HepG2 (cell line): ENCODE results near the gene MMP17. TPM values are rescaled to one million over a fixed set of nuclear protein-coding genes. Genes with fewer than 3 reads are reported as not detected.
A peak's percentile ranks its signal among the peaks of the same experiment; 100 is the strongest.

Source experiments
- ATAC-seq: fragments of 200-7000 bp; cut with Tn5 transposase; 3 replicates; pipeline ENCODE4 v1.9.1; 2020; ENCODE audit warnings: mild to moderate bottlenecking, moderate library complexity
- BruUV-seq: library from RNA; stranded (reverse); fragments of 400-500 nt; replicated peaks from 2 replicates; lab custom pipeline; 2021; lab: Mats Ljungman, UMichigan
- CTCF ChIA-PET: fragments of 300-600 bp; formaldehyde crosslinking; extraction: SDS; loops from one replicate; lab custom pipeline; 2021; ENCODE audit warnings: low total read pairs, inconsistent platforms, low intra/inter-chr PET ratio; lab: Yijun Ruan, JAX
- POLR2A ChIA-PET: fragments of 350-600 bp; sonication (Branson Sonifier 250); formaldehyde crosslinking; loops from one replicate; lab custom pipeline; 2020; ENCODE audit warnings: antibody characterized with exemption, inconsistent platforms; lab: Yijun Ruan, JAX
- DNase-seq: peaks from one replicate; pipeline ENCODE4 v3.0.0-alpha.2; 2015; ENCODE audit warnings: low spot score
- FAIRE-seq: peaks from 3 replicates; lab custom pipeline; 2011; peaks lifted over from hg19 to GRCh38; lab: Jason Lieb, UNC
- H2AFZ ChIP-seq: one replicate; pipeline ENCODE4 v1.6.1; 2011; ENCODE audit warnings: low read length, inconsistent platforms
- H3K27ac ChIP-seq: fragments of 300-600 bp; 3 replicates; pipeline ENCODE4 v1.8.0; 2011; ENCODE audit warnings: mixed run types, mild to moderate bottlenecking, mixed read lengths, low read length, inconsistent platforms; ENCODE audit not compliant: insufficient read depth; ENCODE audit errors: extremely low read length
- H3K27me3 ChIP-seq, 2 experiments: fragments of 200-600 bp in 1 of 2; 2 replicates in 1 of 2; 3 replicates in 1 of 2; pipeline versions ENCODE4 v1.6.0 to v1.8.0; 2011; ENCODE audit warnings: low read length in 2 of 2, mild to moderate bottlenecking in 2 of 2, moderate library complexity in 2 of 2, inconsistent platforms in 1 of 2; ENCODE audit not compliant: insufficient read depth in 2 of 2, control insufficient read depth in 1 of 2
- H3K36me3 ChIP-seq, 2 experiments: fragments of 200-600 bp in 1 of 2; replicated peaks in 1 of 2; 2 replicates in 1 of 2; 3 replicates in 1 of 2; pipeline versions ENCODE4 v1.5.1 to v1.8.0; 2011; ENCODE audit warnings: low read length in 2 of 2, inconsistent platforms in 1 of 2; ENCODE audit not compliant: insufficient read depth in 2 of 2, control insufficient read depth in 1 of 2
- H3K4me1 ChIP-seq: 2 replicates; pipeline ENCODE4 v1.5.1; 2012; ENCODE audit warnings: low read length, inconsistent platforms; ENCODE audit not compliant: insufficient read depth
- H3K4me2 ChIP-seq: 2 replicates; pipeline ENCODE4 v1.6.0; 2011; ENCODE audit warnings: low read depth, low read length, inconsistent platforms
- H3K4me3 ChIP-seq, 3 experiments: fragments of 200-600 bp in 1 of 3; sonication (generic), shearing (Covaris generic) in 1 of 3; replicated peaks in 1 of 3; 2 replicates each; pipeline ENCODE4 v1.5.1; 2011 to 2016; ENCODE audit warnings: low read length in 3 of 3, inconsistent platforms in 2 of 3, low read depth in 2 of 3, mild to moderate bottlenecking in 2 of 3, control low read depth in 1 of 3, mixed read lengths in 1 of 3; ENCODE audit not compliant: insufficient read depth in 1 of 3
- H3K79me2 ChIP-seq: one replicate; pipeline ENCODE4 v1.6.1; 2011; ENCODE audit warnings: low read length, inconsistent platforms; ENCODE audit not compliant: insufficient read depth
- H3K9ac ChIP-seq: 2 replicates; pipeline ENCODE4 v1.6.0; 2011; ENCODE audit warnings: mild to moderate bottlenecking, low read depth, low read length, inconsistent platforms; ENCODE audit not compliant: insufficient read depth
- H3K9me3 ChIP-seq: 2 replicates; pipeline ENCODE4 v1.5.1; 2012; ENCODE audit warnings: mild to moderate bottlenecking, low read length
- H4K20me1 ChIP-seq: 2 replicates; pipeline ENCODE4 v1.6.0; 2011; ENCODE audit warnings: inconsistent platforms, mild to moderate bottlenecking, low read length, moderate library complexity; ENCODE audit not compliant: insufficient read depth
- ATRX ChIP-seq: sonication (generic); formaldehyde crosslinking; IDR thresholded peaks from 2 replicates; pipeline ENCODE4 v1.4.0; 2020; ENCODE audit warnings: missing genetic modification reagents, borderline replicate concordance
- GABPB1 ChIP-seq: IDR thresholded peaks from 2 replicates; pipeline ENCODE4 v1.6.1; 2016; ENCODE audit warnings: mild to moderate bottlenecking, missing genetic modification reagents, moderate library complexity, missing compliant biosample characterization
- ISL2 ChIP-seq: sonication (generic); formaldehyde crosslinking; IDR thresholded peaks from 2 replicates; pipeline ENCODE4 v1.5.0; 2020; ENCODE audit warnings: missing genetic modification reagents
- KLF6 ChIP-seq: IDR thresholded peaks from 2 replicates; pipeline ENCODE4 v1.8.0; 2016; ENCODE audit warnings: missing biosample characterization, missing genetic modification reagents
- MAFG ChIP-seq: sonication (generic); formaldehyde crosslinking; IDR thresholded peaks from 2 replicates; pipeline ENCODE4 v1.5.1; 2020; ENCODE audit warnings: mild to moderate bottlenecking, missing genetic modification reagents
- MBNL3 ChIP-seq: fragments of 250-450 bp; sonication (Bioruptor Pico); conservative IDR thresholded peaks from 2 replicates; pipeline ENCODE4 v1.8.0; 2022; ENCODE audit warnings: mild to moderate bottlenecking, inconsistent platforms
- POLR2AphosphoS5 ChIP-seq: IDR thresholded peaks from 2 replicates; pipeline ENCODE4 v1.6.1; 2012; ENCODE audit warnings: low read depth, low read length
- POLR2G ChIP-seq: fragments of 200-400 bp; formaldehyde crosslinking; IDR thresholded peaks from 2 replicates; pipeline ENCODE4 v1.6.1; 2018; ENCODE audit warnings: mild to moderate bottlenecking, low read depth, low read length, moderate library complexity
- PRPF4 ChIP-seq: fragments of 200-400 bp; formaldehyde crosslinking; IDR thresholded peaks from 2 replicates; pipeline ENCODE4 v1.6.1; 2016; ENCODE audit warnings: low read length, low read depth; ENCODE audit not compliant: poor library complexity, severe bottlenecking
- TAF1 ChIP-seq: sonication (generic); formaldehyde crosslinking; IDR thresholded peaks from 2 replicates; pipeline ENCODE4 v1.4.0; 2020; ENCODE audit warnings: missing genetic modification reagents
- ZFX ChIP-seq: sonication (generic); formaldehyde crosslinking; IDR thresholded peaks from 2 replicates; pipeline ENCODE4 v1.4.0; 2020; ENCODE audit warnings: mild to moderate bottlenecking, low read depth, missing genetic modification reagents, moderate library complexity
- ZFY ChIP-seq: sonication (generic); formaldehyde crosslinking; IDR thresholded peaks from 2 replicates; pipeline ENCODE4 v1.4.0; 2020; ENCODE audit warnings: missing genetic modification reagents
- ZNF234 ChIP-seq: sonication (generic); formaldehyde crosslinking; conservative IDR thresholded peaks from 2 replicates; pipeline ENCODE4 v1.5.1; 2020; ENCODE audit warnings: mild to moderate bottlenecking, missing genetic modification reagents
- ZNF274 ChIP-seq: sonication (generic); formaldehyde crosslinking; IDR thresholded peaks from 2 replicates; pipeline ENCODE4 v1.5.1; 2020; ENCODE audit warnings: mild to moderate bottlenecking, missing genetic modification reagents
- ZSCAN20 ChIP-seq: sonication (generic); formaldehyde crosslinking; IDR thresholded peaks from 2 replicates; pipeline ENCODE4 v1.4.0; 2020; ENCODE audit warnings: missing genetic modification reagents, mild to moderate bottlenecking, borderline replicate concordance
- WGBS: methylation state at CpG from one replicate; pipeline ENCODE4 v1.1.6; 2017; ENCODE audit warnings: low lambda C conversion rate; 5-methylcytosine and 5-hydroxymethylcytosine counted together
- in situ Hi-C: cut with HindIII; loops from 2 replicates; pipeline ENCODE4 v1.10.0; 2017; ENCODE audit warnings: low pct_unique_long_range_greater_than_20kb; ENCODE audit not compliant: extremely low pct_ligation_motif_present
- intact Hi-C: fragments of 100-400 bp; cut with micrococcal nuclease; formaldehyde crosslinking; loops from one replicate; pipeline ENCODE4 v1.10.0; 2022; ENCODE audit not compliant: unreplicated experiment
- polyA plus RNA-seq, 8 experiments: library from polyadenylated mRNA; depleted of rRNA in 3 of 8; stranded (reverse) in 7 of 8; unstranded in 1 of 8; fragments of >200 nt; fragmentation: Illumina TruSeq in 4 of 8; extraction: Trizol in 4 of 8; gene quantifications; 2 replicates each; pipeline versions ENCODE4 v1.2.1 to v1.2.3, GENCODE V29; 2011 to 2016; ENCODE audit warnings: low read depth in 4 of 8, missing spikeins in 1 of 8, mixed read lengths in 1 of 8; ENCODE audit not compliant: insufficient read depth in 1 of 8
- total RNA-seq, 5 experiments: library from RNA; depleted of rRNA; stranded (reverse); fragments of >200 nt; fragmentation: Illumina TruSeq; extraction: Trizol; gene quantifications; 2 replicates each; pipeline ENCODE4 v1.2.3, GENCODE V29; 2016; ENCODE audit warnings: low read depth in 1 of 5
- TF ChIP-seq, protein P1 (sequence below): sonication (generic); formaldehyde crosslinking; IDR thresholded peaks from 2 replicates; pipeline ENCODE4 v1.4.0; 2020; ENCODE audit warnings: mild to moderate bottlenecking, missing genetic modification reagents
- TF ChIP-seq, protein P2 (sequence below): fragments of 450-650 bp; IDR thresholded peaks from 2 replicates; pipeline ENCODE4 v1.6.1; 2017
- TF ChIP-seq, protein P3 (sequence below): sonication (generic); formaldehyde crosslinking; IDR thresholded peaks from 2 replicates; pipeline ENCODE4 v1.5.1; 2020; ENCODE audit warnings: mild to moderate bottlenecking, missing genetic modification reagents, moderate library complexity

MMP17 gene
- total and polyA plus RNA-seq, 2 of the 13 experiments (the other 11 are each of a cell fraction or from before 2014, with no cell fraction given): 0.55 to 0.80 TPM

GRCh38 chr12:131894313-131894860, 66.2 kb downstream of the MMP17 start, which contains the start of gene ULK1:
Gene ULK1, plus strand, starts transcription at chr12:131894622. Its CDS starts 380 bp downstream, at chr12:131895002.
- in situ Hi-C loops (no loop called here), intact Hi-C loops (loop anchor here (10.0 kb wide), 1 partner anchor 60 kb away; no protein-coding TSS in a partner anchor)
- Histone ChIP-seq H2AFZ (peak within 1 kb of the TSS; percentile 58), H4K20me1 (peaks cover 13% of the 10 kb centered on the region; the same call in 1 of the 2 replicates), H3K27me3 (peaks cover 2 to 3% of the 10 kb centered on the region in 2 experiments; a peak in 4 of 5 replicates), H3K9me3 (no peaks in the 10 kb centered on the region), H3K79me2 (peaks cover 8% of the 10 kb centered on the region), H3K36me3 (peaks cover 1 to 5% of the 10 kb centered on the region in 2 experiments; a peak in 3 of 5 replicates), H3K9ac (peak within 1 kb of the TSS; percentile 77), H3K27ac (peak within 1 kb of the TSS; percentile 79), H3K4me1 (peaks cover 24% of the 10 kb centered on the region), H3K4me3 (peak within 1 kb of the TSS; percentile 66 to 82 (median 72)), H3K4me2 (peak within 1 kb of the TSS; percentile 89)
- 2% methylated on average over 29 of the region's 64 CpGs for WGBS
- DNase-seq: peak; percentile 70
- peak; percentile 43 for ATAC-seq
- FAIRE-seq: no peak
- BruUV-seq: no TSS peak
- POLR2A ChIA-PET: interaction anchor here (1.9 kb wide), 1 partner anchor 32 kb away, joined by 11 read pairs; no protein-coding TSS in a partner anchor
- CTCF ChIA-PET: no interaction called here
- TF ChIP-seq ZNF274 (CRISPR knock-in tag) (no peak), ISL2 (CRISPR knock-in tag) (no peak), TAF1 (CRISPR knock-in tag) (peak; percentile 46; the same call in 1 of the 2 replicates), KLF6 (CRISPR knock-in tag) (0 out of 2 replicates have a peak, but pooled peaks have one; percentile 45), ATRX (CRISPR knock-in tag) (no peak), ZNF234 (CRISPR knock-in tag) (no peak), PRPF4 (no peak), ZSCAN20 (CRISPR knock-in tag) (peak; percentile 53; the same call in 1 of the 2 replicates), GABPB1 (CRISPR knock-in tag) (peak; percentile 32; the same call in 1 of the 2 replicates), ZFY (CRISPR knock-in tag) (peak; percentile 88), ZFX (CRISPR knock-in tag) (peak; percentile 74), MBNL3 (CRISPR knock-in tag) (no peak), POLR2G (peak; percentile 85), MAFG (CRISPR knock-in tag) (no peak), POLR2AphosphoS5 (peak; percentile 75)
- TF ChIP-seq, protein P1, sequence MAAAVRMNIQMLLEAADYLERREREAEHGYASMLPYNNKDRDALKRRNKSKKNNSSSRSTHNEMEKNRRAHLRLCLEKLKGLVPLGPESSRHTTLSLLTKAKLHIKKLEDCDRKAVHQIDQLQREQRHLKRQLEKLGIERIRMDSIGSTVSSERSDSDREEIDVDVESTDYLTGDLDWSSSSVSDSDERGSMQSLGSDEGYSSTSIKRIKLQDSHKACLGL (CRISPR knock-in tag): 0 out of 2 replicates have a peak, but pooled peaks have one; percentile 38
- TF ChIP-seq, protein P2, sequence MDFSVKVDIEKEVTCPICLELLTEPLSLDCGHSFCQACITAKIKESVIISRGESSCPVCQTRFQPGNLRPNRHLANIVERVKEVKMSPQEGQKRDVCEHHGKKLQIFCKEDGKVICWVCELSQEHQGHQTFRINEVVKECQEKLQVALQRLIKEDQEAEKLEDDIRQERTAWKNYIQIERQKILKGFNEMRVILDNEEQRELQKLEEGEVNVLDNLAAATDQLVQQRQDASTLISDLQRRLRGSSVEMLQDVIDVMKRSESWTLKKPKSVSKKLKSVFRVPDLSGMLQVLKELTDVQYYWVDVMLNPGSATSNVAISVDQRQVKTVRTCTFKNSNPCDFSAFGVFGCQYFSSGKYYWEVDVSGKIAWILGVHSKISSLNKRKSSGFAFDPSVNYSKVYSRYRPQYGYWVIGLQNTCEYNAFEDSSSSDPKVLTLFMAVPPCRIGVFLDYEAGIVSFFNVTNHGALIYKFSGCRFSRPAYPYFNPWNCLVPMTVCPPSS: no peak
- TF ChIP-seq, protein P3, sequence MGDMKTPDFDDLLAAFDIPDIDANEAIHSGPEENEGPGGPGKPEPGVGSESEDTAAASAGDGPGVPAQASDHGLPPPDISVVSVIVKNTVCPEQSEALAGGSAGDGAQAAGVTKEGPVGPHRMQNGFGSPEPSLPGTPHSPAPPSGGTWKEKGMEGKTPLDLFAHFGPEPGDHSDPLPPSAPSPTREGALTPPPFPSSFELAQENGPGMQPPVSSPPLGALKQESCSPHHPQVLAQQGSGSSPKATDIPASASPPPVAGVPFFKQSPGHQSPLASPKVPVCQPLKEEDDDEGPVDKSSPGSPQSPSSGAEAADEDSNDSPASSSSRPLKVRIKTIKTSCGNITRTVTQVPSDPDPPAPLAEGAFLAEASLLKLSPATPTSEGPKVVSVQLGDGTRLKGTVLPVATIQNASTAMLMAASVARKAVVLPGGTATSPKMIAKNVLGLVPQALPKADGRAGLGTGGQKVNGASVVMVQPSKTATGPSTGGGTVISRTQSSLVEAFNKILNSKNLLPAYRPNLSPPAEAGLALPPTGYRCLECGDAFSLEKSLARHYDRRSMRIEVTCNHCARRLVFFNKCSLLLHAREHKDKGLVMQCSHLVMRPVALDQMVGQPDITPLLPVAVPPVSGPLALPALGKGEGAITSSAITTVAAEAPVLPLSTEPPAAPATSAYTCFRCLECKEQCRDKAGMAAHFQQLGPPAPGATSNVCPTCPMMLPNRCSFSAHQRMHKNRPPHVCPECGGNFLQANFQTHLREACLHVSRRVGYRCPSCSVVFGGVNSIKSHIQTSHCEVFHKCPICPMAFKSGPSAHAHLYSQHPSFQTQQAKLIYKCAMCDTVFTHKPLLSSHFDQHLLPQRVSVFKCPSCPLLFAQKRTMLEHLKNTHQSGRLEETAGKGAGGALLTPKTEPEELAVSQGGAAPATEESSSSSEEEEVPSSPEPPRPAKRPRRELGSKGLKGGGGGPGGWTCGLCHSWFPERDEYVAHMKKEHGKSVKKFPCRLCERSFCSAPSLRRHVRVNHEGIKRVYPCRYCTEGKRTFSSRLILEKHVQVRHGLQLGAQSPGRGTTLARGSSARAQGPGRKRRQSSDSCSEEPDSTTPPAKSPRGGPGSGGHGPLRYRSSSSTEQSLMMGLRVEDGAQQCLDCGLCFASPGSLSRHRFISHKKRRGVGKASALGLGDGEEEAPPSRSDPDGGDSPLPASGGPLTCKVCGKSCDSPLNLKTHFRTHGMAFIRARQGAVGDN (CRISPR knock-in tag): peak; percentile 30
